Central memory CD4-positive, alpha-beta T cell (primary cell): ENCODE measurements around the gene DOK1.

ENCODE experiments used
- DNase-seq: peaks from one replicate; pipeline ENCODE4 v3.0.0; 2022

Gene DOK1

DNA sequence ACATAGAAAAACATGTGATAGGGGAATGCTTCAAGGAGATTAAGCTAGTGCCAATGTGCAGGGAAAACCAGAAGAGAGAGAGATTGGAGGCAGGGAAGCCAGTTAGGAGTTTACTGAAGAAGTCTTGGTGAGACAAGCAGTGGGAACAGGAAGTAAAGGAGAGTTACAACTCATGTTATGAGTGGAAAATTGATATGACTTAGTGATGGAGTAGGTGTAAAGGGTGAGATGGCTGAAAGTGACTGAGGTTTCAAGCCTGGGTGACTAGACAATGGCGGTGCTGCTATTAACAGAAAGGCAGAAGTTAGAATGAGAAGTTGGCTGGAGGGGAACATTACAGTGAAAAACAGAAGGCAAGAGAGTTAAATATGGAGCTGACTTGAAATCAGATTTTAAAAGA is 16.5 kb downstream of the DOK1 start:
- no peak for DNase-seq

DNA sequence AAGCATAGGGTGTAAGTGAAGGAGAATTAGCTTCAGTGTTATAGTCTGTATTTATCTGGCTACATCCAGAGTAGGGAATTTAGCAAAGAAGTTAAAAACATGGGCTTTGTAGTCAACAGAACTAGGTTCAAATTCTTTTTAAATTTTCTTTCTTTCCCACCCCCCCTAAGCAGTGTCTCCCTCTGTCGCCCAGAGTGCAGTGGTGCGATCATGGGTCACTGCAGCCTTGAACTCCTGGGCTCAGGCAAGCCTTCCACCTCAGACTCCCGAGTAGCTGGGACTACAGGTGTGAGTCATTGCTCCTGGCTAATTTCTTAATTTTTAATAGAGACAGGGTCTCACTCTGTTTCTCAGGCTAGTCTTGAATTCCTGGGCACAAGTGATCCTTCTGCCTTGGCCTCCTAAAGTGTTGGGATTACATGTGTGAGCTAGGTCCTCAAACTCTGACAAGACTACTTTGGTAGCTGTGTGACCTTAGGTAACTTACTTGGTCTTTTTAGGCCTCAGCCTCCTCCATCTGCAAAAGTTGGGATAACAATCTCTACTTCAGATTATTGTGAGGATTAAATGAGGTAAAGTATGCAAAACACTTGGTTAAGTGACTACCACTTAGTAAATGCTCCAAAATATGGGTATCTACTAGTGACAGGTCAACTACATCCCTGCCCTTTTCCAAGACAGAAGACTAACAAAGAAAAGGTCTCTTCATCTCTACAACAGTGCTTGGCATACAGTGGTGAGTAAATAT is 17.8 kb downstream of the DOK1 start:
- no peak for DNase-seq

DNA sequence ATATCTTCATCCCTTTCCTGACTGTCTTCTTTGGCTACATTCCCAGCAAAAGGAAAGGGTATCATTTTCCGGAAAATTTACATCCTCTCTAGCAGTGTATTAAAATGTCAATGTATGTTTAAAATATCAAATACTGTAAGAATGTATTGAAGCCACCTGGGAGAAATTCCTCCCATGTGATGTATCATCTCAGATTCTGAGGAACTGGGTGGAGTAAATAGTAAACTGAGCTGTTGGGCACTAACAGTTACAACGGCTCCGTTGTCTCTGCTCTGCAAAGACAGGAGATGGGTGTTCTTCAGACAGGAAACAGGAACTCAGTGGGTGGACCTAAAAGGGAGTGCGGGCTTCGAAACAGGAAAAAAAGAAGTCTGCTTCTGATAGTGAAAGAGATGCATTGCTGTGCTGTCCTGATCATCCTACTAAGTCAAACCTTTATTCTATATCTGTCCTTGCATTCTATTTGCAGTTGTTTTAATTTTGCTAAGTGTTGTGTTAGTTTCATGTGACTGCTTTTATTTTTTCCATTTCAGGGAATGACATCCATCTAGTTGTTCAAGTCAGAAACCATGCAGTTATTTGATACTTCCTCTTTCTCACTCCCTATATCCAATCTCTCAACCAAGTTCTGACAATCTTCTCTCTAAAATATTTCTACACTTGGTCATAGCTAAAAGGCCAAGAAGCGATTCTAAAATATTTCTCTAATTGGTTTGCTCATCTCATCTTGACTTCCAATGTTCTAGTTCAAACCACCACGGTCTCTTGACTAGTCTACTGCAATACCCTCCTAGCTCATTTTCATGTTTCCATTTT is 19.4 kb downstream of the DOK1 start:
- peak; percentile 23 for DNase-seq

DNA sequence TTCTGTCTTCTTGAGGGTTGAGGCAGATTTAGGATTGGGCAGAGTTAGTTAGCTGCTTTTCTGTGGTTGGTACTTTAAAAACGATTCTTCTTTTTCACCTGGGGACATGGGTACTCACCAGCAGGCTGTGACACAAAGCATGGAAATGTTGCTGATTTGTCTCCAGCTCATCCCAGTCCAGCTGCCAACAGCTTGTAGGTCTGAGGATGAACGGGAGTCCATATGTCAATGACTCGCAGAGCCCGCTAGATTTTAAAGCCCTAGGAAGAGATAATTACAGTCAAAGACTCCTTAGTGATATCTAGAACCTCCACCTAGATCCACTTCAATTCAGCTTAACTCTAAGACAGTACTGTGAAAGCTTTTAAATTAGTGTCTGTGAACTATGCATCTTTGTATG is 20.8 kb downstream of the DOK1 start:
- DNase-seq, result no peak

DNA sequence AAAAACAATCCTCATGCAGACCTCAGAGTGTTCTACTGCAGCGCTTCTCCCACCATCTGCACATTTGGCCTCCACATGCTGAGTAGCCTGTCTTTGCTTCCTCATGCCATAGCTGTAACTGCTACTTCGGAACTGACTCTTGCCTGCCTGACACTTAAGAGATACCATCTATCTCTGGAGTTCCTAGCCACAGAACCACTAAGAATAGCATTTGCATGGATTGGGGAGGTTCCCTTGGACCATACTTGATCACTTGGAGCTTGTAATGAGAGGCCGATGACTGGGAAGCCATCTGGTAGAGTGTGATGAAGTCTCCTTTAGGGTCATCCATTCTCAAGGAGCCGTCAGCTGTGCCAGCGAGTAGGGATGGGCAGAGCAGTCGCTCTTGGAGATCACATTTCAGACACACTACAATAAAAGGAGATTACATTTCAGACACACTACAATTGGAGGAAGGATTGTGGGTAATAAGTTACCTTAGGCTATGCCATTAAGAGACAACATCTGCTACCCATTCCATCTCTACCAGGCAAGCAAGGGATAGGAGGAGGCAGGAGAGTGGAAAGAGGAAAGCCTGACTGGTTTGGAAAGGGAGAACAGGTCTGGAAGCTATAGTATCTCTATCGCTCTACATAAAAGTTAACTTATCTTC is 21.8 kb downstream of the DOK1 start:
- DNase-seq, result no peak

DNA sequence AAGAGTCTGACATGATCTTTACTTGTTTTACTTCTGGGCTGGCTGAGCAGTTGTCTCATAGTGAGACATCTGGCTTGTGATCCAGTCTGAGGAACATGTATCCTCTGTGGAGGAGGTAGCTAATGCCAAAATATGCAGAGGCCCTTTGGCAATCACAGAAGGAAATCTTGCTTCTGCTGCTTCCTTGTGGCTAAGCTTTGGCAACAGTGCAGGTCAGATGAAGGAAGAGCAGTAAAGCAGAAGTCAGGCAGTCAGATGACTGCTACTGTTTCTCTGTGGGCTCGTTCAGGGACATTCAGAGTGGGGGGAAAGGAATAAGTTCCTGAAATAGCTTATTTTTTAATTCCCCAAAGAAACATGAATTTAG is 22.3 kb downstream of the DOK1 start:
- DNase-seq, result no peak

DNA sequence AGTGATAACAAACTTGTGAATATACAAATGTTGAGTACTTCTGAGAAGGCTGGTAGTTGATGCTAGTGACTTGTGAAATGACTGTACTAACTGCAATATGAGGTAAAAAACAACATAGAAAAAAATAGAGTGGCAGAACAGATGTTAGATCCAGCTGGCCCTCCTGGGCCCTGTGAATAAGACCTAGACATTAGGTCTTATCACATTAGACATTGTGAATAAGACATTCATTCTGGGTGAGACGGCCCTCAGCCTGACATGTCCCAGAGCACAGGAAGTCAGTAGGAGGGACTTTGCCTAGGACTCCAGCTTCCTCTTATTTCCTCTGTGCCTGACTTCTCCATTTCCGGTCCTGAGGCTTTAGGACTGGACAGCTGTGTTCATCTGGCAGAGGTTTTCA is 22.9 kb downstream of the DOK1 start:
- no peak for DNase-seq

DNA sequence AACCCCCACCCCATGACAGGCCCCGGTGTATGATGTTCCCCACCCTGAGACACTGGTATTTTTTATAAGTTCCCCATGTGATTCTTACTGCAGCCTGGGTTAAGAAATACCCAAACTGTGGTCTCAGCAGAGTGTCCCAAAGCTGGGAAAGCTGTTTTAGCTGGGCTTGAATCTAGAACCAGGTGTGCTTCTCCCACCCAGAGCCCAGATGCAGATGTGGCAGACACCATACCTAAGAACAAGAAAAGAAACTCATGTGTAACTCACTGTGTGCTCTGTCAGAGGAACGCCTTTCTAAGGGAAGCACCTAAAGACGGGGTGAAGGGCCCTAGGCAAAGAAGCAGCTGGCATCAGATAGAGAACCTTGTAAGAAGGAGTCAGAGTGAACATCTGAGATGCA is 23.9 kb downstream of the DOK1 start:
- DNase-seq, result no peak

DNA sequence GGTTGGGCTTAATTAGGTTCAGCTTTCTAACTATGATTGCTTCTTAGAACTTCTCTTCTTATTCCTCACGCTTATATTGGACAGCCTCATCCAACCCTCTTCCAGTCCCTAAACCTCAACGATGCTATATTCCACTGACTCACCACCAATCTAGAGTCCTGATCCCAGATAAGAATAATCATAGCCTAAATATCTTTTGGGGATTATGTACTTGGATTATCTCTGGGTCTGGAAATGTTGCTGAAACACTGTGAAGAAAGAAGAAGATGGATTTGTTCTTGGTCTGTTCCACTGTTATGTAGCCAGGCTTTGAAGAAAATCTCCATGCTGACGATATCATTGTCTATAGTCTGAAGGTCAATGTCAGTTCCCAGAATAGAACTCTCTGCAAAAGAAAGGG is 26.9 kb downstream of the DOK1 start:
- DNase-seq, result no peak

DNA sequence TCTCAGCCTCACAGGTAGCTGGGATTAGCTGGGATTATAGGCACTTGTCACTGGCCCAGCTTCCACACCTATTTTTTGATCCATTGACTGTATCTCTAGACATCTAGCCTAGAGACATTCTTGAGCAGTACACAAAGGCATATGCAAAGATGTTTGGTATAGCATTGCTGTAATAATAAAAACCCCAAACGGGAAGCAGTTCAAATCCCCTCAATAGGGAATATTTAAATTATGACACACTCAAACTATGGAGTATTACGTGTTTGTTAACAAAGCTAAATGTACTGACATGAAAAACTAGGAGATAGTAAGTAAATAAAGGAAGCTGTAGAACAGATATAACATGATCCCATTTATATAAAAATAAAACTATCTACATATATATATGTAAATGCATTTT is 27.7 kb downstream of the DOK1 start:
- no peak for DNase-seq

DNA sequence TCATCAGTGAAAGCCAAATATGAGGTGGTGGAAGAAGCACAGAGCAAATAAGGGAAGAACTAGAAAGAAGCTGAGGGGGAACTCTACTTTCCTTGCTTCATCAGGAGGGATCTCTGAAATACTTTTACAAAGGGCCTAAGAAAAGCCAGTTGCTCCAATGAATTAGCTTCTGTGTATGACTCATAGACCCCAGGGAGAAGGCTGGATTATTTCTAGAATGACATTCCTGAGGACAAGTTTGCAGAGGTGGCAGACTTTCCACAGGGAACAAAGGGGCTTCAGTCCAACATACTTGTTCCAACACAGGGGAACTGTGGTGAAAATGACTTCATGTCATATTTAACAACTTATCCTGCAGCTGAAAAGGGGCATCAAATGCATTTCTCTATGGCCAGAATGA is 29.0 kb downstream of the DOK1 start:
- DNase-seq, result no peak

DNA sequence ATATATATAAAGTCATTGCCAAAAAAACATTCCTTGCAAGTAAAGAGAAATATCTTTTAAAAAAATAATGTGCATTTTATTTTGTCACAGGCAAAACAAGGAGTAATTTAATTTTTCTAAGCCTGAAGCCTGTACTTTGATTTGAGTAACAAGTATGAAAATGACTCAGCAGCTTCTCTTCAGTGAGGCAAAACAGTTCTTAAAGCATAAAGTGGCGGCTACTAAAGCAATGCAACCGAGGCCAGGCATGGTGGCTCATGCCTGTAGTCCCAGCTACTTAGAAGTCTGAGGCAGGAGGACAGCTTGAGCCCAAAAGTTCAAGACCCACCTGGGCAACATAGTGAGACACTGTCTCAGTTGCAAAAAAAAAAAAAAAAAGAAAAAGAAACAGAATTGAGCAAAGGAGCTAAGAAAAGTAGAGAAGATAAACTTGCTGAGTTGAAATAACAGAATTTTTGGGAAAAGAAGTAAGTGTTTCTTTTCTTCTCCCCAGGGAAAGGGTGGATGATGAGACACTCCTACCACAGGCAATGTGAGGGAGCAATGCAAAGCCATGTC is 29.6 kb downstream of the DOK1 start:
- DNase-seq, result no peak

DNA sequence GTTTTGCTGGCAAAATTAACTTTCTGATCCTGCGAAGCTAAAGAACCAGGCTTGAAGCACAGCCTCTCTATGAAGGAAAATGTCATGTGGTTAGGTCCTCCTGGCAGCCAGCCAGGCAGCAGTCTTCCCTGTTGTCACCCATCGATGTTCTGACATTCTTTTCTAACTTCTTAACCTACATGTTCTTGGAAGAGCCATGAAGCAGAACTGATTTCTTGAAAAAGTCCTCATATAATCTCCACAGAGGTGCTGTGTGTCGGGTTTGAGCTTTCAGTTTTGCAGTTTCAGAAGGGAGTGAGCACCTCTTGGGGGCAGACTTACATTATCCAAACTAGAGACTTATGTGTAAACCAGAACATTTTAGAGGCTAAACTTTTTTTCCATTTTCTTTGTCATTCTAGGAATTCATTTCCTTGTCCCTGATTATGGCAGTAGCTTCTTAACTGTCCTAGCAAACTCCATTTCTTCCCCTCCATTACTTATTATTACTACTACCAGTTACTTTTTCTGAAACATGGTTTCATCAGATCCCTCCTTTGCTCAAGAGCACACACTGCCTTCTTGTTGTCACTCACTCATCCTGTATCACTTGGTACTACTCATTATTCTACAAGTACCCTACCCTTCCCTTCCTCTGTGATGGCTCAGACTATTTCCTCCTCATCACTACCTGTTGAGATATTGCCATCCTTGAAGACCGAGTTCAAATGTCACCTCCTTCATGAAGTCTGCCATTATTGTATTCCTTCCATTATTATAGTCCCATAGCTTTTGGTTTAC is 31.1 kb downstream of the DOK1 start:
- peak; percentile 1 for DNase-seq

DNA sequence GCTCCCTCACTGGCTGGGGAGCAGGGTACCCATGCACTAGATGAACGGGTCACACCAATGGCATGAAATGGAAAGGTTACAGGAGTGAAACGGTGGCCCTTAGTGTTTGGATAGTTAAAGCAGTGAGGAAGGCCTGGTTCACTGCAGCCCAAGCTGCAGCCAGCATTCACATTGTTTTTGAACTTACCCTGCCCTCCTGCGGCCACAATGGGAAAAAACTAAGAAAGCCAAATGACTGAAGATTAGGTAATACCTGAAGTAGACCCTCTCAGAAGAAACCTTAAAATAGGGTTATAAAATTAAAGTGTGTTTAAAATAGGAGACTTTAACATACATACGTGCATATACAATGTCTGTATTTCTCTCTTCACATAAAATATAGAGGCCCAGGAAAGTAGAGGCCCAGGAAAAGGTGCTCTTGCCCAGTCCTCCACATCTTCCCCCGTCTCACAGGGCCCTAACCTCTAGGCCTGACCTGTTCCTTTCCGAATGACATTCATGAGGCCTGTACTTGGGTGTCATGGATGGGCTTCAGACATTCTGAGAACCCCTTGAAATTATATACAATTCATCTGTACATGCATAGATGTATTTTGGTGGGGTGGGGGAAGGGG is 33.3 kb downstream of the DOK1 start:
- DNase-seq, result peak; percentile 58

DNA sequence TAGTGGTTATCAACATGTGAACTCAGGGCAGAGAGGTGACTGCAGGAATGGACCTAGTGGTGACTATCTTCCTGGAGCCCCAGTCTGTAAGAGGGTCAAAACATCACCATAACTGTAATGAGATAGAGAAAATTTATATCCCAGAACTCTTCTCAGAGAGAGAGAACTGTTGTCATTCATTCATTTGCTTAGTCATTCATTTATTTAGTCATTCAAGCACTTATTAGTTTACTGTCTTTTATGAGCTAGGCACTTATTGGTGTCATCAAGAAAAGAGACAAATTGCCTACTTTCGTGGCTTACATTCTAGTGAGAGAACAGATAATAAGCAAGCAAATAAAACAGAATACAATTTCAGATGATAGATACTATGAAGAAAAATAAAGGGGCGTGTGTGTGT is 34.1 kb downstream of the DOK1 start:
- no peak for DNase-seq

DNA sequence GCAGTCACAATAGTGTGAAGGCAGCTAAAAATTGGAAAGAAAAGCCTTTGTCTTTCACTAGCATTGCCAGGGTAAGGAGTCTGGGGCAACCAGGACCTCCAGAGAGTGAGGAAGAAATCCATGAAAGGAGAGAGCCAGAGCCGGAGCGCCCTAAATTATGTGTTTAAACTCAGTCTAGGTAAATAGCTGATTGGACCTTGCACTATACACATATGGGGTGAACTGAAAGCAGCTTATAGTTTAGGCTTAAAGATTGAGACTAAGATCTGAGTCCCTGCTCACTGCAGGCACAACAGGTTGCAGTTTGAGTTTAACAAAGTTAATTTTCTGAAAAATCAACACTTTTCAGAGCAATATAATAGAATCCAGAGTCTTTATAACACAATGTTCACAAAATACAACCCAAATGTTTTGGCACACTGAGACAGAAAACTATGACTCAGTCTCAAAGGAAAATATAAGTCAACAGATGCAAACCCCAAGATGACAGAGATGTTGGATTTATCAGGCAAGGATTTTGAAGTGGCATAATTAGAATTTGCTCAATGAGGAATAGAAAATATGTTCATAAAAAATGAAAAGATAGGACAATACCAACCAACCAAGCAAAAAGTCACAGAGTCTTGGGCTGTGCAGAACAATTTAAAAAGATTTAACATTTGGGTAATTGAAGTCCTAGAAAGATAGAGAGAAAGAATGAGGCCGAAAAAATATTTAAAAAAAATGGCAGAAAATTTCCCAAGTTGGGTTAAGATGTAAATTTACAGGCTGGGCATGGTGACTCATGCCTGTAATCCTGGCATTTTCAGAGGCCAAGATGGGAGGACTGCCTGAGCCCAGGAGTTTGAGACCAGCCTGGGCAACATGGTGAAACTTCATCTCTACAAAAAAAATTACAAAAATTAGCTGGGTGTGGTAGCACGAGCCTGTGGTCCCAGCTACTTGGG is 39.6 kb downstream of the DOK1 start:
- no peak for DNase-seq

DNA sequence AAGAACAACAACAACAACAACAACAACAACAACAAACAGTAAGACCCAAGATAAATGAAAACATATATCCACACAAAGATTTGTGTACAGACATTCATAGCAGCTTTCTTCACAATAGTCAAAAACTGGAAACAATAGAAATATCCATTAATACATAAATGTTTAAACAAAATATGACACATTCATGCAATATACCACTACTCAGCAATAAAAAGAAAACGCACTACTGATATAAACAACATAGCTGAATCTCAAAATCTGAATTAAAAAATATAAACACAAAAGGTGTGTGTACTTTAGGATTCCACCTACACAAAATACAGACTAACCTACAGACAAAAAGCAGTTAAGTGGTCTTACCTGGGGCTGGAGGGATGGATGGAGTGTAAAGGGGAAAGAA is 42.1 kb downstream of the DOK1 start:
- no peak for DNase-seq

DNA sequence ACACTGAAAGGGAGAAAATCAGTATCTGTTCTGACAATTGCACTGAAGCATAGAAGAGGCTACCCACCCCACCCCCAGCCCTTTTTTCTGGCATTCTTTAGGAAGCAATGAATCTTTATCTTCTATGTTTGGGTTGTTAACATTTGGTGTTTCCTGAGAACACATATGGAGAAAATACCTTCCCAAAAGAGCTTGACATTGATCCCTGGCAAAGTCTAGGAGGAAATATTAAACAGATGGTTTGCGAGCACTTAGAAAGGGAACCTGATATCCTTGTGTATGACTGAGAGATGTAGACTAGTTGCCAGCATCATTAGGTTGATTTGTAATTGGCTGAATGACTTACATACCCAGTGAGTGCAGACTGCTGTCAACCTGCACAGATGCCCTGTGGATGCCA is 42.9 kb downstream of the DOK1 start:
- DNase-seq, result no peak

DNA sequence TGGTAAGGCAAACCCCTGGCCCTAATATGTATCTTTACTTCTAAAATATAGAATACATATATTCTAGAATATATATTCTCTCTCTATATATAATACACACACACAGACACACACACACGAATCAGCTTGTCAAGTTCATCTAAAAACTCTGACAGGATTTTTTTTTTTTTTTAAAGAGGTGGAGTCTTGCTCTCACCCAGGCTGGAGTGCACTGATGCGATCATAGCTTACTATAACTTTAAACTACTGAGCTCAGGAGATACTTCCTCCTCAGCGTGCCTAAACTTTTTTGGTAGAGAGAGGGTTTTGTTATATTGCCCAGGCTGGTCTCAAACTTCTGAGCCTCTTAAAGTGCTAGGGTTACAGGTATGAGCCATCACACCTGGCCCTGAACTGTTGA is 45.2 kb downstream of the DOK1 start:
- DNase-seq, result no peak

DNA sequence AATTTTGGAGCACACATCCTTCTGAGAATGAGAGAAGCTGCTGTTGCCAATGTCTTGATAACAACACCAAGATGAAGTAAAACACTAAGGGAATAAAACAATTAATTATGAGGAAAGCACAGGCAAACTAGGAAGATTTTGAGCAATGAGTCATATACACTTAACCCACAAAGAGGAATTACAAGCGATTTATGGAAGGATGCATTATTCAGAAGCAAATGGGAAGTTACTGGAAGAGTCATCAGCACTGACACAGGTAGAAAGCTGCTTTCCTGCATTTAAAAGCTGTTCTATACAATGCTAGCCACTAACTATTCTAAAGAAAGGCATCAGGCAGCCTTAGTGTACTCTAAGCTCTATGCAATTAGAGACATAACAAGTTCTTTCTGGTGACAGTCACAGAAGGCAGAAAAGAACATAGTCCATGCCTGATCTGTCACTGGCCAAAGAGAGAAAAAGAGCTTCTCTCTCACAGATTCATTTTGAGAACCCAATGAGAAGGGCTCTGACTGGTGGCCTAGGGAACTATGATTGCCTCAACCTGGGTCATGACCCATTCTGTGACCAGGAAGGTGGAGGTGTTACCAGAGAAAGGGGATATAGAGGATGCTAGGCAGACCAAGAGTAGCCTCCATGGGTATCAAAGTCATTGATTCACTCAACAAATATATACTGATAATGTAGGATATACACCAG is 48.2 kb downstream of the DOK1 start:
- DNase-seq, result no peak
